ENCODE results near the gene TMEM63A.

TMEM63A gene

DNA sequence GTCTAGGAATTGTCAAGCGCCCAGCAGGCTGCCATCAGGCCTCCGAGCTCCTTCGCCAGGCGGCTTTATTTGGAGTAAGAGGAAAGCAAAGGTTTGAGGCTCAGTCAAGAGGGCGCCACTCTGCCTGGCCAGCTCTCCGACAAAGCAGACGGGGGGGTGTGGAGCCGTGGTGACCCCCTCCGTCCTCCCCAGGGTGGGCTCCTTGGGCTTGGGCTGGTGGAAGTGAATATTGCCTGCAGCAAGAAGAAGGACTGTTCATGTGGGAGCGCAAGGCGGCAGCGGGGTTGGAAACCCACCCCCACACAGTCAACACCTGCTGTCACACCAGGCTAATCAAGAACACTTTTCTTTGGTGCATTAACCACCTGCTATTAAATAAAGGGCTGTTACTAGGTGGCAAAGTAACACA, 57.6 kb downstream of the TMEM63A start:
- H3K4me3 ChIP-seq (ENCODE audit: low read length) = no peak overlapping the region
- TF ChIP-seq, protein P1, sequence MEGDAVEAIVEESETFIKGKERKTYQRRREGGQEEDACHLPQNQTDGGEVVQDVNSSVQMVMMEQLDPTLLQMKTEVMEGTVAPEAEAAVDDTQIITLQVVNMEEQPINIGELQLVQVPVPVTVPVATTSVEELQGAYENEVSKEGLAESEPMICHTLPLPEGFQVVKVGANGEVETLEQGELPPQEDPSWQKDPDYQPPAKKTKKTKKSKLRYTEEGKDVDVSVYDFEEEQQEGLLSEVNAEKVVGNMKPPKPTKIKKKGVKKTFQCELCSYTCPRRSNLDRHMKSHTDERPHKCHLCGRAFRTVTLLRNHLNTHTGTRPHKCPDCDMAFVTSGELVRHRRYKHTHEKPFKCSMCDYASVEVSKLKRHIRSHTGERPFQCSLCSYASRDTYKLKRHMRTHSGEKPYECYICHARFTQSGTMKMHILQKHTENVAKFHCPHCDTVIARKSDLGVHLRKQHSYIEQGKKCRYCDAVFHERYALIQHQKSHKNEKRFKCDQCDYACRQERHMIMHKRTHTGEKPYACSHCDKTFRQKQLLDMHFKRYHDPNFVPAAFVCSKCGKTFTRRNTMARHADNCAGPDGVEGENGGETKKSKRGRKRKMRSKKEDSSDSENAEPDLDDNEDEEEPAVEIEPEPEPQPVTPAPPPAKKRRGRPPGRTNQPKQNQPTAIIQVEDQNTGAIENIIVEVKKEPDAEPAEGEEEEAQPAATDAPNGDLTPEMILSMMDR (conservative IDR thresholded peaks at IDR 0.05; ENCODE audit: low read length) = no peak
- no peak for DNase-seq (ENCODE audit: low read depth)

DNA sequence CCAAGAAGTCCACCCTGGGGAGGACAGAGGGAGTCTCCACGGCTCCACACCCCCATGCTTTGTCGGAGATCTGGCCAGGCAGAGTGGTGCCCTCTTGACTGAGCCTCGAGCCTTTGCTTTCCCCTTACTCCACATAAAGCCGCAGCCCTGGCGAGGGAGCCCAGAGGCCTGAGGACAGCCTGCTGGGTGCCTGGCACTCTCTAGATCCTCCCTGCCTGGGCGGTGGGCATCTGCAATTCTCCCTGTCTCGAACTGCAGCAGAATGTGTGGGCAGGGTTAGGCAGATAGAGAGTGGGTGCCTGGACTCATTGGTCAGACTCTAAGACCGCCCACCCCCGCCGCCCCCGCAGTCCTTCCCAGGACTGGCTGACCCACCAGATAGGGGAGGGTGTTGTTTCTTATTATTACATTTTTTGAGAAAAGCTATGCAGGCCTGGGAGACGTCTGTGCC, 58.3 kb downstream of the TMEM63A start:
- no peak for DNase-seq (ENCODE audit: low read depth)
- no peak overlapping the region for H3K4me3 ChIP-seq (ENCODE audit: low read length)
- TF ChIP-seq, protein P1 (conservative IDR thresholded peaks at IDR 0.05; ENCODE audit: low read length) = no peak

DNA sequence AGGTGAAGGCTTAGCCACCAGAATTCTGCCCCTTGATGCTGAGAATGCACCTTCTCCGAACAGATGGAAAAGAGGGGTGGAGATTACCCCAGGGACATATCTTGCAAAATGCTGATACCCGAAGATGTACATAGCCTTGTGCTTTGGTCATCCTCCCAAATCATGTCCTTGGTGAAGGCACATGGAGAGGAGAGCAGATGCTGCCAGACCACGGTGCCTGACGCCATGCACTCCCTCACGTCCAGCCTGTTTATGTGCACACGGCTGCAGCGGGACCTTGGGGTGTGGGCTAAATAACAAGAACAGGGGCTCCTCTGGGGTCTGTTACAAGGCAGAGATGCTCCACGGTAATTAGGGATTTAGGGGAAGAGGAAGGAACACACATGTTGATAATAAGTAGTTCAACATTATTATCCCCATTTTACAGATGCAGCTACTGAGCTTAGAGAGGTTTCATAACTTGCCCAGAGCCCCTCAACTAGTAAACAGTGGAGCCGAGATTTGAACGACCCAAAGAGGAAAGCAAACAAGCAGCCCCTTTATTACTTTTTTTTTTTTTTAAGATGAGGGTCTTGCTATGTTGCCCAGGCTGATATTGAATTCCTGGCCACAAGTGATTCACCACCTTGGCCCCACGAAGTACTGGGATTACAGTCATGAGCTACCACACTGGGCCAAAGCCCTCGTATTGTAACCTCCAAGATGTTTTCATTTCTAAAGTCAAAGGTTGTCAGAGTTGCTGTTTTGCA, 59.4 kb downstream of the TMEM63A start:
- no peak overlapping the region for H3K4me3 ChIP-seq (ENCODE audit: low read length)
- no peak for DNase-seq (ENCODE audit: low read depth)
- TF ChIP-seq, protein P1 (conservative IDR thresholded peaks at IDR 0.05; ENCODE audit: low read length) = no peak

DNA sequence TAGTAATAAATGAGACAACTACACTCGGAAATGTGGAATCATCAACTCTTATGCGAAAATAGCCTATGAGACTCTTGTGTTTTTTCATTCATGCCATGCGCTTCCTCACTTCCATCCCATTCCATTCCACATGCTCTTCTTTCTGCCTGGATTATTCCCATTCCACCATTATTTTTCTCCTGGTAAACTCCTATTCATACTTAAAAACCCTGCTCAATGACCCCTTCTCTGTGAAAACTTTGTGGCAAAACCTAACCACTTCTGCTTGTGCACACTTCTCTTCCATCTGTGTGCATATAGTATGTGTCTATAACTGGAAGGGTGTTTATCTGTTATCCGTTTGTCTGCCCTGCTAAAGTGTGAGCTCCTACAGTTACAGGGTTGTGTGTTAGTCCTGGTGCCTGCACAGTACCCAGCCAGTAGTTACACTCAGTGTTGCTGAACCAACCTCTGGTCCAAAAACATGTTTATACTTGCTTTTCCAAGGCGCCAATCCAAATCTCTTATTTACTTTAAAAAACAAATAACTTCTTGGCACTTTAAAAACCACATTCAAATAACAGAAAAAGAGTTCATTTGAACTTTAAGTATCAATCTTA, 61.6 kb downstream of the TMEM63A start:
- H3K4me3 ChIP-seq (ENCODE audit: low read length) = no peak overlapping the region
- no peak for DNase-seq (ENCODE audit: low read depth)
- TF ChIP-seq, protein P1 (conservative IDR thresholded peaks at IDR 0.05; ENCODE audit: low read length) = no peak

DNA sequence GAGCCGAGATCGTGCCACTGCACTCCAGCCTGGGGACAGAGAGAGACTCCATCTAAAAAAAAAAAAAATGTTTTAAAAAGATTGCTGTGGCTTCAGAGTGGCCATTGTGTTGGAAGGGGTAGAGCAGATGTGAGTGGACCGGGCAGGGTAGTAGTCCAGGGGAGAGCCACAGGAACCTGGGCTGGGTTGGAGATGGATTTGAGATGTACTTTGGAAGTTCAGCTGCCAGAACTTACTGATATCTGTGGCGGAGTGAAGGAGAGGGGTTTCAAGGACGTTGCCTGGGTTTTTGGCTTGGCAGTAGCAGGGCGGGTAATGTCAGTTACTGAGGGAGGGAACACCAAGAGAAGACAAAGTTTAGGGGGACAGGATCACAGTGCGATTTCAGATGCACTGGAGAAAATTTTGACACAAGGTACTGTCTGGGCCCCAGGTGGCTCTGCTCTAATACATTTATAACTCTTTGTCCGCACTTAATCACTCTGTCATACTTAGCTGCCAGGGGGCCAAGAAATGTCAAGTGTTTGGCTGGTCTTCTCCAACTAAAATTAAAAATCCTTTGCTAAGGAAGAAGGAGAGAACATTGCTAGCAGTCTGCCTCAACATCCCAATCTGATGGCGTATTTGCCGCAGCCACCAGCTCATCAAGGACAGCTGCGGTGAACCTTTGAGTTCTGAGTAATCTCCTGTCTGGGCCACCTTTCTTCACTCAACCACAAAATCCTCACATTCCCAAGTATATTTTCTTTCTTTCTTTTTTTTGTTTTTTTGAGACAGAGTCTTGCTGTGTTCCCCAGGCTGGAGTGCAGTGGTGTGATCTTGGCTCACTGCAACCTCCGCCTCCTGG, 62.6 kb downstream of the TMEM63A start:
- H3K4me3 ChIP-seq (ENCODE audit: low read length) = no peak overlapping the region
- TF ChIP-seq, protein P1 (conservative IDR thresholded peaks at IDR 0.05; ENCODE audit: low read length) = no peak
- DNase-seq (ENCODE audit: low read depth) = no peak

DNA sequence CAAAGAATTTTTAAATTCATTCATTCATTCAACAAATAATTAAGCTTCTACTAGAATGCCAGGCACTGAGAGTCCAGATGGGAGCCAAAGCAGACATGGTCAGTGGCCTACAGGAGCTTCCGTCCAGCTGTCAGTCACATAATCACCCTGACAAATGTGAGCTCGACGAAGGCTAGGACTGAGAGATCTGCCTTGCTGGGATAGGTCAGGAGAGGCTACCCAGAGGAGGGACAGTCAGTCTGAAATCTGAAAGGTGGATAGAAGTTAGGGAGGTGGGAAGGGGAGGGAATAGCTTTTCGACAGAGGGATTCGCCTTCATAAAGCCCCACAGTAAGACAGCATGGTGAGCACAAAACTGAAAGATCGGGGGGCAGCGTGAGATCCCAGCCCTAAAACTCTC, 64.0 kb downstream of the TMEM63A start:
- no peak overlapping the region for H3K4me3 ChIP-seq (ENCODE audit: low read length)
- TF ChIP-seq, protein P1 (conservative IDR thresholded peaks at IDR 0.05; ENCODE audit: low read length) = no peak
- DNase-seq (ENCODE audit: low read depth) = no peak

All from AG10803 (cell line).